ENCODE results near the gene RBM33.
A peak's percentile ranks its signal among the peaks of the same experiment; 100 is the strongest.

RBM33 gene

GRCh38 chr7:155693826-155694225 lies 49.4 kb downstream of the RBM33 start:
- no peaks in the 10 kb centered on the region for H3K27me3 Mint-ChIP-seq
- no peaks in the 10 kb centered on the region for H3K9me3 Mint-ChIP-seq
- peaks cover 15% of the 10 kb centered on the region for H3K36me3 Mint-ChIP-seq (ENCODE audit: insufficient read depth)
- H3K4me1 Mint-ChIP-seq (ENCODE audit: low read depth in 2 of 2) = peaks cover 53 to 73% of the 10 kb centered on the region in 2 donors
- no peak for DNase-seq
- no peak for ATAC-seq (replicated peaks)
- H3K27ac Mint-ChIP-seq = no peak overlapping the region
- H3K4me3 Mint-ChIP-seq = peak overlapping the region in 1 of 2 donors; percentile 2

GRCh38 chr7:155694851-155695250 lies 50.4 kb downstream of the RBM33 start:
- no peaks in the 10 kb centered on the region for H3K9me3 Mint-ChIP-seq
- DNase-seq (no peak), ATAC-seq (replicated peaks) (no peak)
- H3K27ac Mint-ChIP-seq = peak overlapping the region; percentile 11 to 44
- no peak overlapping the region for H3K4me3 Mint-ChIP-seq
- H3K27me3 Mint-ChIP-seq = no peaks in the 10 kb centered on the region
- H3K36me3 Mint-ChIP-seq (ENCODE audit: insufficient read depth) = peaks cover 24% of the 10 kb centered on the region
- H3K4me1 Mint-ChIP-seq (ENCODE audit: low read depth in 2 of 2) = peaks cover 49 to 76% of the 10 kb centered on the region in 2 donors

GRCh38 chr7:155696747-155697146 lies 52.3 kb downstream of the RBM33 start:
- Mint-ChIP-seq H3K36me3 (ENCODE audit: insufficient read depth) (peaks cover 43% of the 10 kb centered on the region), H3K27ac (peak overlapping the region in 1 of 2 donors; percentile 7), H3K4me3 (no peak overlapping the region), H3K9me3 (no peaks in the 10 kb centered on the region), H3K27me3 (no peaks in the 10 kb centered on the region), H3K4me1 (ENCODE audit: low read depth in 2 of 2) (peaks cover 36 to 62% of the 10 kb centered on the region in 2 donors)
- no peak for DNase-seq
- ATAC-seq (replicated peaks) = no peak

GRCh38 chr7:155698633-155699032 lies 54.2 kb downstream of the RBM33 start:
- Mint-ChIP-seq H3K4me3 (no peak overlapping the region), H3K36me3 (ENCODE audit: insufficient read depth) (peaks cover 56% of the 10 kb centered on the region), H3K27me3 (no peaks in the 10 kb centered on the region), H3K27ac (peak overlapping the region; percentile 56 to 76), H3K4me1 (ENCODE audit: low read depth in 2 of 2) (peaks cover 27 to 66% of the 10 kb centered on the region in 2 donors), H3K9me3 (no peaks in the 10 kb centered on the region)
- DNase-seq (no peak), ATAC-seq (replicated peaks) (no peak)

GRCh38 chr7:155699180-155699579 lies 54.7 kb downstream of the RBM33 start:
- Mint-ChIP-seq H3K9me3 (no peaks in the 10 kb centered on the region), H3K27ac (peak overlapping the region in 1 of 2 donors; percentile 56), H3K4me3 (no peak overlapping the region), H3K27me3 (no peaks in the 10 kb centered on the region), H3K4me1 (ENCODE audit: low read depth in 2 of 2) (peaks cover 28 to 61% of the 10 kb centered on the region in 2 donors), H3K36me3 (ENCODE audit: insufficient read depth) (peaks cover 60% of the 10 kb centered on the region)
- no peak for ATAC-seq (replicated peaks)
- DNase-seq = no peak

GRCh38 chr7:155700847-155701246 lies 56.4 kb downstream of the RBM33 start:
- Mint-ChIP-seq H3K27me3 (no peaks in the 10 kb centered on the region), H3K9me3 (no peaks in the 10 kb centered on the region), H3K27ac (no peak overlapping the region), H3K36me3 (ENCODE audit: insufficient read depth) (peaks cover 62% of the 10 kb centered on the region), H3K4me3 (no peak overlapping the region), H3K4me1 (ENCODE audit: low read depth in 2 of 2) (peaks cover 21 to 49% of the 10 kb centered on the region in 2 donors)
- ATAC-seq (replicated peaks) (no peak), DNase-seq (no peak)

- no peaks in the 10 kb centered on the region for H3K9me3 Mint-ChIP-seq
- H3K27me3 Mint-ChIP-seq = no peaks in the 10 kb centered on the region
- peaks cover 71% of the 10 kb centered on the region for H3K36me3 Mint-ChIP-seq (ENCODE audit: insufficient read depth)
- DNase-seq = no peak
- peak overlapping the region in 1 of 2 donors; percentile 14 for H3K27ac Mint-ChIP-seq
- no peak overlapping the region for H3K4me3 Mint-ChIP-seq
- ATAC-seq (replicated peaks) = no peak
- H3K4me1 Mint-ChIP-seq (ENCODE audit: low read depth in 2 of 2) = peaks cover 15 to 37% of the 10 kb centered on the region in 2 donors
These were observed 57.6 kb downstream of the RBM33 start for GRCh38 chr7:155701972-155702544.

GRCh38 chr7:155702616-155703015 lies 58.2 kb downstream of the RBM33 start:
- H3K27ac Mint-ChIP-seq = peak overlapping the region; percentile 14 to 41
- H3K9me3 Mint-ChIP-seq = no peaks in the 10 kb centered on the region
- H3K4me1 Mint-ChIP-seq (ENCODE audit: low read depth in 2 of 2) = peaks cover 13 to 31% of the 10 kb centered on the region in 2 donors
- H3K27me3 Mint-ChIP-seq = no peaks in the 10 kb centered on the region
- DNase-seq = no peak
- H3K4me3 Mint-ChIP-seq = no peak overlapping the region
- peaks cover 73% of the 10 kb centered on the region for H3K36me3 Mint-ChIP-seq (ENCODE audit: insufficient read depth)
- ATAC-seq (replicated peaks) = no peak

- H3K27ac Mint-ChIP-seq = peak overlapping the region in 1 of 2 donors; percentile 75
- H3K36me3 Mint-ChIP-seq (ENCODE audit: insufficient read depth) = peaks cover 48% of the 10 kb centered on the region
- no peak for ATAC-seq (replicated peaks)
- no peak for DNase-seq
- H3K9me3 Mint-ChIP-seq = no peaks in the 10 kb centered on the region
- no peak overlapping the region for H3K4me3 Mint-ChIP-seq
- no peaks in the 10 kb centered on the region for H3K27me3 Mint-ChIP-seq
- H3K4me1 Mint-ChIP-seq (ENCODE audit: low read depth in 2 of 2) = peaks cover 5 to 9% of the 10 kb centered on the region in 2 donors
These were observed 61.3 kb downstream of the RBM33 start for GRCh38 chr7:155705623-155706360.

- DNase-seq (no peak), ATAC-seq (replicated peaks) (no peak)
- H3K36me3 Mint-ChIP-seq (ENCODE audit: insufficient read depth) = peaks cover 42% of the 10 kb centered on the region
- H3K9me3 Mint-ChIP-seq = no peaks in the 10 kb centered on the region
- no peak overlapping the region for H3K27ac Mint-ChIP-seq
- H3K27me3 Mint-ChIP-seq = no peaks in the 10 kb centered on the region
- no peak overlapping the region for H3K4me3 Mint-ChIP-seq
- H3K4me1 Mint-ChIP-seq (ENCODE audit: low read depth in 2 of 2) = peaks cover 5 to 9% of the 10 kb centered on the region in 2 donors
These were observed 61.9 kb downstream of the RBM33 start for GRCh38 chr7:155706376-155706775.

GRCh38 chr7:155709453-155709852 lies 65.0 kb downstream of the RBM33 start:
- Mint-ChIP-seq H3K4me3 (no peak overlapping the region), H3K27ac (no peak overlapping the region), H3K27me3 (no peaks in the 10 kb centered on the region), H3K9me3 (no peaks in the 10 kb centered on the region), H3K36me3 (ENCODE audit: insufficient read depth) (peaks cover 28% of the 10 kb centered on the region), H3K4me1 (ENCODE audit: low read depth in 2 of 2) (peaks cover 24 to 26% of the 10 kb centered on the region in 2 donors)
- no peak for ATAC-seq (replicated peaks)
- no peak for DNase-seq

- H3K36me3 Mint-ChIP-seq (ENCODE audit: insufficient read depth) = peaks cover 33% of the 10 kb centered on the region
- H3K27ac Mint-ChIP-seq = no peak overlapping the region
- H3K4me1 Mint-ChIP-seq (ENCODE audit: low read depth in 2 of 2) = peaks cover 27 to 29% of the 10 kb centered on the region in 2 donors
- H3K4me3 Mint-ChIP-seq = no peak overlapping the region
- ATAC-seq (replicated peaks) (no peak), DNase-seq (no peak)
- no peaks in the 10 kb centered on the region for H3K9me3 Mint-ChIP-seq
- H3K27me3 Mint-ChIP-seq = no peaks in the 10 kb centered on the region
These were observed 65.6 kb downstream of the RBM33 start for GRCh38 chr7:155710031-155710430.

- ATAC-seq (replicated peaks) = no peak
- no peaks in the 10 kb centered on the region for H3K9me3 Mint-ChIP-seq
- no peak overlapping the region for H3K27ac Mint-ChIP-seq
- H3K4me3 Mint-ChIP-seq = no peak overlapping the region
- no peaks in the 10 kb centered on the region for H3K27me3 Mint-ChIP-seq
- peaks cover 36% of the 10 kb centered on the region for H3K36me3 Mint-ChIP-seq (ENCODE audit: insufficient read depth)
- H3K4me1 Mint-ChIP-seq (ENCODE audit: low read depth in 2 of 2) = peaks cover 27 to 29% of the 10 kb centered on the region in 2 donors
- no peak for DNase-seq
These were observed 66.1 kb downstream of the RBM33 start for GRCh38 chr7:155710530-155710929.

- Mint-ChIP-seq H3K4me3 (no peak overlapping the region), H3K27ac (no peak overlapping the region), H3K27me3 (no peaks in the 10 kb centered on the region), H3K4me1 (ENCODE audit: low read depth in 2 of 2) (peaks cover 27 to 29% of the 10 kb centered on the region in 2 donors), H3K9me3 (no peaks in the 10 kb centered on the region), H3K36me3 (ENCODE audit: insufficient read depth) (peaks cover 31% of the 10 kb centered on the region)
- DNase-seq (no peak), ATAC-seq (replicated peaks) (no peak)
These were observed 66.6 kb downstream of the RBM33 start for GRCh38 chr7:155711081-155711480.

Data from effector memory CD8-positive, alpha-beta T cell (primary cell).